Vagina (tissue), 2 donors: ENCODE data around the gene TNFSF13B.

Experiments used
- POLR2A ChIP-seq, 2 donors: fragments of 450-650 bp; IDR thresholded peaks; one replicate each; pipeline ENCODE4 v1.6.1; 2017; ENCODE audit warnings: antibody characterized with exemption in 2 of 2, mild to moderate bottlenecking in 2 of 2, moderate library complexity in 2 of 2
- POLR2AphosphoS5 ChIP-seq, 2 donors: sonication (generic); formaldehyde crosslinking; IDR thresholded peaks; one replicate each; pipeline ENCODE4 v1.9.0; 2017; ENCODE audit warnings: antibody characterized with exemption in 2 of 2, mild to moderate bottlenecking in 2 of 2, low read depth in 1 of 2; ENCODE audit not compliant: insufficient read depth in 1 of 2
- TF ChIP-seq, protein P1 (sequence below), 3 experiments: fragments of 450-650 bp in 2 of 3; fragments of 200-600 bp in 1 of 3; sonication (generic) in 1 of 3; IDR thresholded peaks; one replicate each; pipeline ENCODE4 v1.5.1; 2017 to 2019; ENCODE audit warnings: antibody characterized with exemption in 3 of 3, mild to moderate bottlenecking in 2 of 3, moderate library complexity in 2 of 3

- TF ChIP-seq POLR2AphosphoS5 (IDR thresholded peaks at IDR 0.05; ENCODE audit: insufficient read depth in 1 of 2, low read depth in 1 of 2) (no peak), POLR2A (IDR thresholded peaks at IDR 0.05) (no peak)
- TF ChIP-seq, protein P1, sequence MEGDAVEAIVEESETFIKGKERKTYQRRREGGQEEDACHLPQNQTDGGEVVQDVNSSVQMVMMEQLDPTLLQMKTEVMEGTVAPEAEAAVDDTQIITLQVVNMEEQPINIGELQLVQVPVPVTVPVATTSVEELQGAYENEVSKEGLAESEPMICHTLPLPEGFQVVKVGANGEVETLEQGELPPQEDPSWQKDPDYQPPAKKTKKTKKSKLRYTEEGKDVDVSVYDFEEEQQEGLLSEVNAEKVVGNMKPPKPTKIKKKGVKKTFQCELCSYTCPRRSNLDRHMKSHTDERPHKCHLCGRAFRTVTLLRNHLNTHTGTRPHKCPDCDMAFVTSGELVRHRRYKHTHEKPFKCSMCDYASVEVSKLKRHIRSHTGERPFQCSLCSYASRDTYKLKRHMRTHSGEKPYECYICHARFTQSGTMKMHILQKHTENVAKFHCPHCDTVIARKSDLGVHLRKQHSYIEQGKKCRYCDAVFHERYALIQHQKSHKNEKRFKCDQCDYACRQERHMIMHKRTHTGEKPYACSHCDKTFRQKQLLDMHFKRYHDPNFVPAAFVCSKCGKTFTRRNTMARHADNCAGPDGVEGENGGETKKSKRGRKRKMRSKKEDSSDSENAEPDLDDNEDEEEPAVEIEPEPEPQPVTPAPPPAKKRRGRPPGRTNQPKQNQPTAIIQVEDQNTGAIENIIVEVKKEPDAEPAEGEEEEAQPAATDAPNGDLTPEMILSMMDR (IDR thresholded peaks at IDR 0.05), result no peak
These were observed 20.4 kb upstream of the TNFSF13B start for GRCh38 chr13:108249150-108249549.
